ENCODE data around the gene SUN3. TPM values are rescaled to one million over a fixed set of nuclear protein-coding genes. Genes with fewer than 3 reads are reported as not detected.

SUN3 gene
- total and polyA plus RNA-seq, 9 of the 15 experiments (the other 6 are each of a cell fraction or from before 2014, with no cell fraction given): 0.04 to 0.06 TPM; not detected in 7

- TF ChIP-seq RREB1 (CRISPR knock-in tag; IDR thresholded peaks at IDR 0.05): no peak
Measured at GRCh38 chr7:48033922-48034321, 5.0 kb upstream of the SUN3 start (continued).

DNA sequence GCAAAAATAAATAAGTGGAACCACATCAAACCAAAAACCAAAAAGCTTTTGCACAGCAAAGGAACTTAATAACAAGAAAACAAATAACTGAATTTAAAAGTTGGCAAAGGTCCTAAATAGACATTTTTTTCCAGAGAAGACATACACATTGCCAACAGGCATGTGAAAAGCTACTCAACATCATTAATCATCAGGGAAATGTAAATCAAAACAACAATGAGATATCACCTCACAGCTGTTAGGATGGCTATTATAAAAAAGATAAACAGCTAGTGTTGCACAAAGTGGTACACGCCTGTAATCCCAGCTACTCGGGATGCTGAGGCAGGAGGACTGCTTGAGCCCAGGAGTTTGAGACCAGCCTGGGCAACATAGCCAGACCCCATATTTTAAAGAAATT lies 2.2 kb upstream of the SUN3 start:
- ATAC-seq (no peak), DNase-seq (ENCODE audit: extremely low read depth in 1 of 4, low spot score in 3 of 4) (no peak), FAIRE-seq (no peak)
- Histone ChIP-seq H3K27ac (ENCODE audit: extremely low read depth, low read depth, low read length) (no peak overlapping the region), H3K9me3 (replicated peaks; ENCODE audit: control insufficient read depth, insufficient read depth, low read depth, low read length) (no peaks in the 10 kb centered on the region), H3K79me2 (ENCODE audit: control insufficient read depth, insufficient read depth, low read length) (no peaks in the 10 kb centered on the region), H3K36me3 (ENCODE audit: control insufficient read depth, insufficient read depth, low read length) (no peaks in the 10 kb centered on the region), H3K4me1 (replicated peaks in 1 of 2; ENCODE audit: control insufficient read depth in 2 of 2, insufficient read depth in 2 of 2, low read length in 2 of 2) (peaks cover 0 to 9% of the 10 kb centered on the region in 2 experiments; a peak in 3 of 5 replicates), H3K9me1 (ENCODE audit: control insufficient read depth, insufficient read depth, low read length) (no peaks in the 10 kb centered on the region), H3K4me3 (no peak overlapping the region), H2AFZ (ENCODE audit: low read depth, low read length) (no peak overlapping the region), H3K27me3 (ENCODE audit: control insufficient read depth in 2 of 2, insufficient read depth in 2 of 2, low read length in 2 of 2) (peaks cover 0 to 9% of the 10 kb centered on the region in 2 experiments; a peak in 2 of 5 replicates), H3K9ac (ENCODE audit: insufficient read depth in 1 of 2, low read depth in 2 of 2, low read length in 2 of 2) (no peak overlapping the region), H3K4me2 (ENCODE audit: insufficient read depth, low read length) (no peak overlapping the region), H4K20me1 (replicated peaks; ENCODE audit: control insufficient read depth, insufficient read depth, low read length) (no peaks in the 10 kb centered on the region)
- BruUV-seq (replicated peaks): no TSS peak
- CTCF ChIA-PET (ENCODE audit: low intra/inter-chr PET ratio): no interaction called here
- intact Hi-C loops (cut with micrococcal nuclease) (no loop called here), in situ Hi-C loops (cut with MboI) (no loop called here)
- WGBS (ENCODE audit: insufficient coverage, low coverage, missing lambda C conversion rate): 0% methylated on average over 2 of the region's 2 CpGs
- POLR2A ChIA-PET: interaction anchor here (0.5 kb wide), 1 partner anchor 44 kb away, joined by 3 read pairs; no protein-coding TSS in a partner anchor
- TF ChIP-seq CBX1 (IDR thresholded peaks at IDR 0.05; ENCODE audit: low read depth): no peak
- TF ChIP-seq ZNF76 (CRISPR knock-in tag; IDR thresholded peaks at IDR 0.05; ENCODE audit: borderline replicate concordance): no peak
- TF ChIP-seq BMI1 (IDR thresholded peaks at IDR 0.05; ENCODE audit: low read length): no peak
- no peak for TF ChIP-seq ZBED1 (IDR thresholded peaks at IDR 0.05)
- no peak for TF ChIP-seq ZNF277 (CRISPR knock-in tag; IDR thresholded peaks at IDR 0.05; ENCODE audit: borderline replicate concordance)
- TF ChIP-seq, protein P1, sequence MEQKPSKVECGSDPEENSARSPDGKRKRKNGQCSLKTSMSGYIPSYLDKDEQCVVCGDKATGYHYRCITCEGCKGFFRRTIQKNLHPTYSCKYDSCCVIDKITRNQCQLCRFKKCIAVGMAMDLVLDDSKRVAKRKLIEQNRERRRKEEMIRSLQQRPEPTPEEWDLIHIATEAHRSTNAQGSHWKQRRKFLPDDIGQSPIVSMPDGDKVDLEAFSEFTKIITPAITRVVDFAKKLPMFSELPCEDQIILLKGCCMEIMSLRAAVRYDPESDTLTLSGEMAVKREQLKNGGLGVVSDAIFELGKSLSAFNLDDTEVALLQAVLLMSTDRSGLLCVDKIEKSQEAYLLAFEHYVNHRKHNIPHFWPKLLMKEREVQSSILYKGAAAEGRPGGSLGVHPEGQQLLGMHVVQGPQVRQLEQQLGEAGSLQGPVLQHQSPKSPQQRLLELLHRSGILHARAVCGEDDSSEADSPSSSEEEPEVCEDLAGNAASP (IDR thresholded peaks at IDR 0.05): no peak
- no peak for TF ChIP-seq ZNF165 (CRISPR knock-in tag; IDR thresholded peaks at IDR 0.05; ENCODE audit: borderline replicate concordance)
- TF ChIP-seq ATF1 (CRISPR knock-in tag; IDR thresholded peaks at IDR 0.05): no peak
- no peak for TF ChIP-seq ATF1 (tag; IDR thresholded peaks at IDR 0.05)
- TF ChIP-seq, protein P2, sequence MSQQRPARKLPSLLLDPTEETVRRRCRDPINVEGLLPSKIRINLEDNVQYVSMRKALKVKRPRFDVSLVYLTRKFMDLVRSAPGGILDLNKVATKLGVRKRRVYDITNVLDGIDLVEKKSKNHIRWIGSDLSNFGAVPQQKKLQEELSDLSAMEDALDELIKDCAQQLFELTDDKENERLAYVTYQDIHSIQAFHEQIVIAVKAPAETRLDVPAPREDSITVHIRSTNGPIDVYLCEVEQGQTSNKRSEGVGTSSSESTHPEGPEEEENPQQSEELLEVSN (IDR thresholded peaks at IDR 0.05; ENCODE audit: borderline replicate concordance in 1 of 2, extremely low read depth in 1 of 2, insufficient read depth in 1 of 2, insufficient read length in 1 of 2, low read depth in 1 of 2, low read length in 1 of 2, poor library complexity in 1 of 2, severe bottlenecking in 1 of 2): no peak
- no peak for TF ChIP-seq ZNF263 (CRISPR knock-in tag; IDR thresholded peaks at IDR 0.05; ENCODE audit: borderline replicate concordance)
